ENCODE results near the gene PCDHAC1.

Gene PCDHAC1

DNA sequence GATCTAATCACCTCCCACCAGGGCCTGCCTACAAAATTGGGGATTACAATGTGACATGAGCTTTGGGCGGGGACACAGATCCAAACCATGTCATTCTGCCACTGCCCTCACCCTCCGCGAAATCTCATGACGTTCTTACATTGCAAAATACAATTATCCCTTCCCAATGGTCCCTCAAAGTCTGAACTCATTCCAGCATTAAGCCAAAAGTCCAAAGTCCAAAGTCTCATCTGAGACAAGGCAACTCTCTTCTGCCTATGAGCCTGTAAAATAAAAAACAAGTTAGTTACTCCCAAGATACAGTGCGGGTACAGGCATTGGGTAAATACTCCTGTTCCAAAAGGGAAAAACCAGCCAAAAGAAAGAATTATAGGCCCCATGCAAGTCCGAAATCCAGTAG, 25.5 kb downstream of the PCDHAC1 start:
- TF ChIP-seq, protein P1, sequence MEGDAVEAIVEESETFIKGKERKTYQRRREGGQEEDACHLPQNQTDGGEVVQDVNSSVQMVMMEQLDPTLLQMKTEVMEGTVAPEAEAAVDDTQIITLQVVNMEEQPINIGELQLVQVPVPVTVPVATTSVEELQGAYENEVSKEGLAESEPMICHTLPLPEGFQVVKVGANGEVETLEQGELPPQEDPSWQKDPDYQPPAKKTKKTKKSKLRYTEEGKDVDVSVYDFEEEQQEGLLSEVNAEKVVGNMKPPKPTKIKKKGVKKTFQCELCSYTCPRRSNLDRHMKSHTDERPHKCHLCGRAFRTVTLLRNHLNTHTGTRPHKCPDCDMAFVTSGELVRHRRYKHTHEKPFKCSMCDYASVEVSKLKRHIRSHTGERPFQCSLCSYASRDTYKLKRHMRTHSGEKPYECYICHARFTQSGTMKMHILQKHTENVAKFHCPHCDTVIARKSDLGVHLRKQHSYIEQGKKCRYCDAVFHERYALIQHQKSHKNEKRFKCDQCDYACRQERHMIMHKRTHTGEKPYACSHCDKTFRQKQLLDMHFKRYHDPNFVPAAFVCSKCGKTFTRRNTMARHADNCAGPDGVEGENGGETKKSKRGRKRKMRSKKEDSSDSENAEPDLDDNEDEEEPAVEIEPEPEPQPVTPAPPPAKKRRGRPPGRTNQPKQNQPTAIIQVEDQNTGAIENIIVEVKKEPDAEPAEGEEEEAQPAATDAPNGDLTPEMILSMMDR (IDR thresholded peaks at IDR 0.05; ENCODE audit: low read depth, low read length, missing control alignments), result no peak
- H3K4me3 ChIP-seq (ENCODE audit: low read depth, low read length), result no peak overlapping the region
- no peak for DNase-seq (ENCODE audit: low read depth)

DNA sequence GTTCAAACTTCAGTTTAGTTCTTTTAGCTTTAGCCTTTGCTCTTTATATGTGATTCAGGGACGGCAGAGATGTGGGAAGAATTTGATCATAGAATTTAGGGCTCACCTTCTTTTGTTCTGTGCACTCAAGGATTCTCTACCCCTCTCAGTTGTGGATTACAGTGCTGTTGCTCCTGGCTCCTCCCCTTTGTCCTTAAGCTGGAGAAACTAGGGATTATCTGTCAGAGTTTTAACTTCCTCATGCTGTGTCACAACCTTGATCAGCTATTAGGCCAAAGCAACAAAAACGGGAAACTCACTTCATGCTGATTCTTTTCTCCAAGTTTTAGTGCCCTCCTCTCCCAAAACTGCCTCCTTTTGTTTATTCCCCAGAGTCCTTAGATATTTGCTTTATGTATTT, 27.1 kb downstream of the PCDHAC1 start:
- no peak overlapping the region for H3K4me3 ChIP-seq (ENCODE audit: low read depth, low read length)
- TF ChIP-seq, protein P1 (IDR thresholded peaks at IDR 0.05; ENCODE audit: low read depth, low read length, missing control alignments), result no peak

DNA sequence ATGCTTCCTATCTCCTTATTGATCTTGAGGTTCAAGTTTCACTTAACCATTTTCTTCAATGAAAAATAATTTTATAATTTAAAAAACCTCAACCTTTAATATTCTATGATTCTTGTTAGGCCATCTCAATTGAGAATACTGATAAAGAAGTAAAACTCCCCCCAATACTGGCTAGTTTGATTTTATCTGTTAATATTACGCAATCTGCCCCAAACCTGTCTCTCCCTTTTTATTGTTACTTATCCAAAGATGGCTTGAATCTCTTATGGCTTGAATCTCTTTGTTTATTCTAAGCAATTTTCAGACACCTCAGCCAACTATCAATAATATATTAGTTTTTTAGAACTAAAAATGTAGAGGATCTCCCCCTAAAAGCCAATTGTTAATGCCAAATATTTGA, 36.1 kb downstream of the PCDHAC1 start:
- no peak for DNase-seq (ENCODE audit: low read depth)
- TF ChIP-seq, protein P1 (IDR thresholded peaks at IDR 0.05; ENCODE audit: low read depth, low read length, missing control alignments), result no peak
- H3K4me3 ChIP-seq (ENCODE audit: low read depth, low read length), result no peak overlapping the region

More for the DNA sequence above, 27.1 kb downstream of the PCDHAC1 start:
- DNase-seq (ENCODE audit: low read depth), result no peak

DNA sequence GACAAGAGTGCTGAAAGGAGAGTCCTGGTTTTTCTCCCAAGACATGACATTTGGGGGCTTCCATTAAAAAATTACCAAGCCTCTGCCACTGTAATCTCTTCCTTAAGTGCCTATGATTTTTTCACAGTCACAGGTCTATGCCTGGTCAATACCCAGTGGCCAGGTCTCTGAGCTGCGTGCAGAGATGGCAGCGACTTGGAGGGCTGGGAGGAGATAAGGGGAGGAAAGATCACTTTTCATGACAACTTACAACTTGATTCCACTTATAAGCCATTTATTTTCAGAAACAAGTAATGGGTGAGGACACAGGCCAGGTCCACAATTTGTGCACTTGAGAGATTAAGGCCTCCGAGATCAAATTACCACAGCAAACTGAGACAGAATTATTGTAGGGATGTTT, 38.3 kb downstream of the PCDHAC1 start:
- TF ChIP-seq, protein P1 (IDR thresholded peaks at IDR 0.05; ENCODE audit: low read depth, low read length, missing control alignments), result no peak
- H3K4me3 ChIP-seq (ENCODE audit: low read depth, low read length), result no peak overlapping the region
- DNase-seq (ENCODE audit: low read depth), result no peak

DNA sequence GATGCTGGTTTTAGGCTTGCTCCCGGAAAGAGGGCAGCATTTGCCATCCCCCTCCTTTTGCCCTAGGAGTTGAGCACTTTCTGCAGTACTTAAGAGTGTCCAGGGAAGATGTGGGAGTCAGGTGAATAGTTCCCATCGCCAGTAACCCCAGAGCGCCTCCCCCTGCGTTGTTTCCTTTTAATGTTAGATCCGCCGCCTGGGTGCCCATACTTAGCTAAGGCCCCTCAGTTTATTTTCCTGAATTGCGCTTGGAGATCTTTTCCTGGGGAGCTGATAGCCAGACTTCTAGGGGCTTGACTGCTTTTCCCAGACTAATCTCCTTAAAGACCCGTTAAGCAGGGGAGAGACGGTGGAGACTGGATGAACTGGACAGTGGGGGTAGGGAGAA, 39.8 kb downstream of the PCDHAC1 start:
- no peak overlapping the region for H3K4me3 ChIP-seq (ENCODE audit: low read depth, low read length)
- TF ChIP-seq, protein P1 (IDR thresholded peaks at IDR 0.05; ENCODE audit: low read depth, low read length, missing control alignments), result no peak
- no peak for DNase-seq (ENCODE audit: low read depth)

DNA sequence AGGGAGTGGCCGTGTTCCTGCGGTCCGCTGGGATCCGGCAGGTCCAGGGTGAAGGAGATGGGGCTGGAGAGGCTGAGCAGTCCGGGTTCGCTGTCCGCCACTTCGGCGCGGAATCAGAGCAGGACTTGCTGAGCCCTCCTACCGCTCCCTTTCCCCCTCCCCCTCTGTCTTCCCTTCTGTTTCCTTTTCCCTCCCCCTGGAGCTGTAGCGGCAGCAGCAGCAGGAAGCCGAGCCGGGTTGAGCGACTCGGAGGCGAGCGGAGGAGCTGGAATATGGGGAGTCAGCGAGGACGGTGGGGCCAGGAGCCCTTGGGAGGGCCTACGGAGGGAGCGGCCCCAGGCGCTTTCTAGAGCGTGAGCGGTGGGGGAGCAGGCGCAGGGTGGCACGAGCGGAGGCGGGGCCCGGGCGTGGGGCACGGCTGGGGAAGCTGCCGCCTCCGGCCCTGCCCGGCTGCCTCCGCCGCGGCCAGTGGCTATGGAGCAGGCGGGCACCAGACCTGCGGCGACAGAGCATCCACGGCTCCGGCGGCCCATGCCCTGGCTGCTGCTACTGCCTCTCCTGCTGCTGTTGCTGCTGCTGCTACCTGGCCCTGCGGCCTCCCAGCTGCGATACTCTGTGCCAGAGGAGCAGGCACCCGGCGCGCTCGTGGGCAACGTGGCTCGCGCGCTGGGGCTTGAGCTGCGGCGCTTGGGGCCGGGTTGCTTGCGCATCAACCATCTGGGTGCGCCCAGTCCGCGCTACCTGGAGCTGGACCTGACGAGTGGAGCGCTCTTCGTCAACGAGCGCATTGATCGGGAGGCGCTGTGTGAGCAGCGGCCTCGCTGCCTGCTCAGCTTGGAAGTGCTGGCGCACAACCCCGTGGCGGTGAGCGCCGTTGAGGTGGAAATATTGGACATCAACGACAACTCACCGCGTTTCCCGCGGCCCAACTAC, 40.5 kb downstream of the PCDHAC1 start, which contains the start of gene PCDHAC2:
TSS of gene PCDHAC2 (plus strand) at position 184 of the 933 bp plus-strand sequence. CDS start at position 475, 291 bp downstream.
- H3K4me3 ChIP-seq (ENCODE audit: low read depth, low read length), result no peak within 1 kb of the TSS
- TF ChIP-seq, protein P1 (IDR thresholded peaks at IDR 0.05; ENCODE audit: low read depth, low read length, missing control alignments), result no peak
- no peak for DNase-seq (ENCODE audit: low read depth)
